HG03432 (cell line): Measurements from ENCODE around the gene SLC2A3.
"Not testable (repeated sequence)": the region's sequence is repeated elsewhere in the genome, so short reads cannot be mapped to it uniquely, and the experiment has no call there.

ENCODE experiments used
- ATAC-seq: cut with Tn5 transposase; IDR thresholded peaks from one replicate; pipeline ENCODE4 v1.9.1; 2021; ENCODE audit warnings: mild to moderate bottlenecking, moderate library complexity; ENCODE audit not compliant: unreplicated experiment

SLC2A3 gene

GRCh38 chr12:7935590-7936581 is at the start of gene SLC2A3:
Gene SLC2A3, minus strand, starts transcription at chr12:7936187. Its CDS starts 153 bp downstream, at chr12:7936034.
- ATAC-seq = peak; percentile 37

- ATAC-seq = no peak
Observed at GRCh38 chr12:7984900-7985299, 48.9 kb upstream of the SLC2A3 start.

DNA sequence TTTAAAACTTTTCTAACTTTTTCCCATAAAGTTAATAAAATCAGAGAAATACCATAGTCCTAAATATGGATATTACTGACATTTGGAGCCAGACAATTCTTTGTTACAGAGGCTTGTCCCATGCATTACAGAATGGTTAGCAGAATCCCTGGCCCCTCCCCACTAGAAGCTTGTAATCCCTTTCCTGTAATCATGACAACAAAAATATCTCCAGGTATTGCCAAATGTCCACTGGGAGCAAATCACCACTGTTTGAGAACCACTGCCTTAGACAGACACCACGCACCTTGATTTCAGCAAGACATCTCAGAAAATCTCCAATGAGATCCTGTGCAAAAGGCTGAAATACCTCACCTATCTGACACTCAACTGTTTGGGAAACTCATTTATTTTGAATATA is 47.5 kb upstream of the SLC2A3 start:
- ATAC-seq = not testable (repeated sequence)

GRCh38 chr12:7983019-7983418 is 47.0 kb upstream of the SLC2A3 start:
- ATAC-seq = not testable (repeated sequence)

GRCh38 chr12:7982332-7982735 is 46.3 kb upstream of the SLC2A3 start:
- not testable (repeated sequence) for ATAC-seq

DNA sequence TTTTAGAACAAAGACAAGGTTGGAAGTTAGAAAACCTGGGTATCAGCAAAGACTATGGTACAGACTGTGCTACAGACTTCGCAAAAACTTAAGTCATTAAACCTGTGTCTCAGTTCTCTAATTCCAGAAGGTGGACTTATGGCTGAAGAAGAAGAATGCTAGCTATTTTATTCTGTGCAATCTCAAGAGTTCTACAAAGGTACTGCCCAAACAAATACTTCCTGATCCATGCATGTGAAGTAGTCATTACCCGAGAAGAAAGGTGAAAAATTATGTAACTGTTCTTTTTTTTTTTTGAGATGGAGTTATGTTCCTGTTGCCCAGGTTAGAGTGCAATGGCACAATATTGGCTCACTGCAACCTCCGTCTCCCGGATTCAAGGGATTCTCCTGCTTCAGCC is 45.5 kb upstream of the SLC2A3 start:
- no peak for ATAC-seq

- ATAC-seq = peak; percentile 76
Observed at GRCh38 chr12:7977351-7978124, 41.6 kb upstream of the SLC2A3 start.

DNA sequence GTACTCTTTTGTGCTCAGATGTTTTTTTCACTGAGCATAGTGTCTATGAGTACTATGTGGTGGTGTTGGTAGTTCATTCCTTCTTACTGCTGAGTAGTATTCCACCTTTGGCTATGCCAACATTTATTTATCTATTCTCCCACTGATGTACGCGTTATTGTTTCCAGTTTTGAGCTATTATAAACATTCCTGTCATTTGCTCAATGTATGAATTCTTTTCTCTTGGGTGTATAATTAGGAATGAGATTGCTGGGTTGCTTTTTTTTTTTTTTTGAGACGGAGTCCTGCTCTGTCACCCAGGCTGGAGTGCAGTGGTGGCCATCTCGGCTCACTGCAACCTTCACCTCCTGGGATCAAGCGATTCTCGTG is 37.5 kb upstream of the SLC2A3 start:
- ATAC-seq = no peak

DNA sequence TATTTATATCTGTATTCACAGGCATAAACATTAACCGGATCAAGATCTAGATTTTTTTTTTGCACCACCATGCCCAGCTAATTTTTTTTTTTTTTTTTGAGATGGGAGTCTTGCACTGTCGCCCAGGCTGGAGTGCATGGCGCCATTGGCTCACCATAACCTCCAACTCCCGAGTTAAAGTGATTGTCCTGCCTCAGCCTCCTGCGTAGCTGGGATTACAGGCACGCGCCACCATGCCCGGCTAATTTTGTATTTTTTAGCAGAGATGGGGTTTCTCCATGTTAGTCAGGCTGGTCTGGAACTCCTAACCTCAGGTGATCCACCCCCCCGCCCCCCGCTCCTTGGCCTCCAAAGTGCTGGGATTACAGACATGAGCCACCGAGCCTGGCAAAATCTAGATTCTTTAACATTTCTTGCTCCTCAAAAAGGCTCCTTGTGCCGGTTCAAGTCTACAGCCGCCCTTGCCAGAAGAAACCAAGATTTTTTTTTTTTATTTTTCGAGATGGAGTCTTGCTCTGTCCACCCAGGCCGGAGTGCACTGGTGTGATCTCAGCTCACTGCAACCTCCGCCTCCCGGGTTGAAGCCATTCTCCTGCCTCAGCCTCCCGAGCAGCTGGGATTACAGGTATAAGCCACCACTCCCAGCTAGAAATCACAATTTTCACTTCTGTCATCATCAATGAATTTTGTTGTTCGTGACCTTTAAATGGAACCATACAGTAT is 36.9 kb upstream of the SLC2A3 start:
- ATAC-seq = no peak

DNA sequence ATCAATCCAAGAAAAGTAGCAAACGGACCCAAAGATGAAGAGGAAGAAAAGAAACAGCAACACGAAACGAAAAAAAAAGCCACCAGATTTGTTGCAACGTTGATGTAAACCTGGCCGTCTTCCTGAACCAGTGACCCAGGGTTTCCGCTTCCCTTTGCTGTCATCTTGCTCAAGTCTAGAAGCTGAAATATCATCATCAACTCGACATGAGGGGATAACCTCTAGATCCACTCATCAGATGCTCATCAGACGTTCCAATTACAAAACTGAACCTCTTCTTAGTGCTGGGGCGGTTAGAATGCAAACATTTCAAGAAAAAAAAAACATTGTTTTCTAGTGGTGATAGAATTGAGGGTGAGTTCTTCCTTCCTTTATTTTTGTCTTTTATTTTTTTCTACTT is 36.3 kb upstream of the SLC2A3 start:
- ATAC-seq = not testable (repeated sequence)

DNA sequence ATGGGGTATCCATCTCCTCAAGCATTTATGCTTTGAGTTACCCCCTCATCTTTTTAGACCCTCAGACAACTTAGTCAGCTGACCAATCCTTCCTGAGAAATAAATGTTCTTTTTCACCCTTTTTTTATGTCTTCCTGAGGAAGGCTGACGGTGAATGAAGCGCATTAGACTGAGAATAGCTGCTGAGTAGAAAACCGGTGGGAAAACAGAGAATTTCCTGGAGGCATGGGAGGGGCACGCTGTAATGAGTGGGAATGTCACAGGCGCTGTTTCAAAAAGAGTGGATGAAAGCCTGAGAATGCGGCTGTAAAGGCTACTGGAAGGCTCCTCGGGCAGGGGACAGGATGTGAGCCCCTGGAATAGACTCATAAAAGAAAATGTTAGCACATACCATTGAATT is 35.8 kb upstream of the SLC2A3 start:
- not testable (repeated sequence) for ATAC-seq

DNA sequence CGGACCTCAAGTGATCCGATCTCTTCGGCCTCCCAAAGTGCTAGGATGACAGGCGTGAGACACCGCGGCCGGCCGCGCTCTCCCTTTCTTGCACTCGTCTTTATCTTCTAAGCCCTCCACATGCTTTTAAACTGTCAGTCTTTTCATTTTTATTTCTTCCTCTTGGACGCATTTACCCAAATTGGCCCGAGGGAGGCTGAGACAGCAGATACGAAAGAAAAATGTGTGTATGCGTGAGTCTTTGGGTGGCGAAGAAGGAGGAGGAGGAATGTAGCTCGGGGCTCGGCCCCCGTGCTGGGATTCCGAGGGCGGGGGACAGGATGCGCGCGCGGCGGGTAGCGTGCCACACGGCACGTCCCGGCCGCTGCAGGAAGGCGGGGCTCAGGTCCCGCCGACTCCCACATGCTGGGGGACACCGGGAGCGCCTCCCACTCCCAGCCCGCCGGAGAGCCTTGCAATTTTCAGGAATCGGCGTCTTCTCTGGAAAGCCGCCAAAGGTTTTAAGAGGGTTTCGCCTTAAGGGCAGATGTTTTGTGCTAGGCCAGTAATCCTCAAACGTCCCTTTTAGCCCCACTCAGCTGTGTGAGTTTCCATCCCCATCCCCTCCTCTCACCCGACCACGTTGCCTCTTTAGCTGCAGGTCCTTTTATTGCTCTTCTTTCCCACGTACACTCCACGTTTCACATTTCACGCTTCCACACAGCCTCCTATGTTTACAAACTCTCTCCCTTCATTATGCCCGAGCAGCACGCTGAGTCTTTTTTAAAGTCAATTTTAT is 34.7 kb upstream of the SLC2A3 start:
- peak; percentile 91 for ATAC-seq

GRCh38 chr12:7966563-7966962 is 30.6 kb upstream of the SLC2A3 start:
- ATAC-seq = no peak

DNA sequence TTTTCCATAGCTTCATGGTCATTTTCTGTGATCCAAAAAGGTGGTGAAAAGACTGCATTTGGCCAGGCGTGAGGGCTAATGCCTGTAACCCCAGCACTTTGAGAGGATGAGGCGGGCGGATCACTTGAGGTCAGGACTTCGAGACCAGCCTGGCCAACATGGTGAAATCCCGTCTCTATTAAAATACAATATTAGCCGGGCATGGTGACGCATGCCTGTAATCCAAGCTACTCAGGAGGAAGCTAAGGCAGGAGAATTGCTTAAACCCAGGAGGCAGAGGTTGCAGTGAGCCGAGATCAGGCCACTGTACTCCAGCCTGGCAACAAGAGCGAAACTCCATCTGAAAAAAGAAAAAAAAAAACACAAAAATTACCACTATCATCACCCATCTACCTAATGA is 28.7 kb upstream of the SLC2A3 start:
- not testable (repeated sequence) for ATAC-seq

DNA sequence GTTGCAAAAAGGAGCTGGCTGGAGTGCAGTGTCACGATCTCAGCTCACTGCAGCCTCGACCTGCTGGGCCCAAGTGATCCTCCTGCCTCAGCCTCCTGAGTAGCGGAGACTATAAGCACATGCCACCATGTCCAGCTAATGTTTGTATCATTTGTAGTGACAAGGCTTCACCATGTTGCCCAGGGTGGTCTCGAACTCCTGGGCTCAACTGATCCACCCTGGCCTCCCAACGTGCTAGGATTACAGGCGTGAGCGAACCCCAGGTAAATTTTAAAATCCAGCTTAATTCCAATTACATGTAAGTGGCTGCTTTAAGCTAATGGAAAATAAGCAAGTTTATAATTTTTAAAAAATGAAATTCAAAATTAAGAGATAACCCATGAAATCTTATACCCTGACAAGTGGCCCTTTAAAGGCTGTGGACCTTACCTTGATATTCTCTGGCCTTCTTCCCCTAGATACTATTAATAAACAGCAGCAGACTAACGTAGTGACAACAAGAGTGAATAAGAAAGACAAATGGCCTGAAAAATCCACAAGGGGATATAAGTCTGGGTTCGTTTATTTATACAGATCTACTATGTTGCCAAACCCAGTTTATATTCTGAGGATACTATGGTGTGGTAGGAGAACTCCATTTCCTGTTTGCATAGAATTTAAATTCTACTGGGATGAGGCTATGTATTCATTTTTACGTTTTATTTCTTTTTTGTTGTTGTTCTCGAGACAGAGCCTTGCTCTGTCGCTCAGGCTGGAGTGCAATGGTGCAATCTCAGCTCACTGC is 25.6 kb upstream of the SLC2A3 start:
- no peak for ATAC-seq

DNA sequence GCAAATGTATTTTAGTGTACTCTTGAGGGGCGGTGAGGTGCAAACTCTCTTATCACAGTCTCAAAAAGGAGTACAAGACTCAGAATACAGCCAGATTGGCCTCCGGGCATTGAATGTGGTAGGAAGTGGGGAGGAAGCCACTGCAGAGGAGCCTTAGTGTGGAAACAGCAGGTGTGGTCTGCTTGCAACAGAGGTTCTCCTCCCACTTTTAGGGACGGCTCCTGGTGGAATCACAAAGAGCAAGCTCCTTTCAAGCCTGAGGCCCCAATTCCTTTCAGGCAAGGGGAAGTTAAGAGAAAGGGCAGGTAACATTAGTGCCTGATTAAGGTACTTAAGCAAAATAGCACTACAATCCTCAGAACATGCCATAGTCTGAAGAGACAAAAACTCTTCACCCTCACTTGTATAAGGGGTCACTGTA is 23.7 kb upstream of the SLC2A3 start:
- peak; percentile 44 for ATAC-seq

DNA sequence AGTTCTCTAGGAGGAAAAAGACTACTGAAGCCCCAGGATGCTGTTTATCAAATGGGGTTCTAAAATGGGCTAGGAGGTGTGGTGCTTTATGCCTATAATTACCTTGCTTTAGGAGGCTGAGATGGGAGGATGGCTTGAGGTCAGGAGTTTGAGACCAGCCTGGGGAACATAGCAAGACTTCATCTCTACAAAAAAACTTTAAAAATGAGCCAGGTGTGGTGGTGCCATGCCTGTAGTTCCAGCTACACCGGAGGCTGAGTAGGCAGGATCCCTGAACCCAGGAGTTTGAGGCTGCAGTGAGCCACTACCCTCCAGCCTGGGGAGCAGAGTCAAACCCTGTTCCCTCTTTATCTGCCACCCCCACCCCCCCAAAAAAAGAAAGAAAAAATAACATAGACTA is 23.3 kb upstream of the SLC2A3 start:
- ATAC-seq = no peak

DNA sequence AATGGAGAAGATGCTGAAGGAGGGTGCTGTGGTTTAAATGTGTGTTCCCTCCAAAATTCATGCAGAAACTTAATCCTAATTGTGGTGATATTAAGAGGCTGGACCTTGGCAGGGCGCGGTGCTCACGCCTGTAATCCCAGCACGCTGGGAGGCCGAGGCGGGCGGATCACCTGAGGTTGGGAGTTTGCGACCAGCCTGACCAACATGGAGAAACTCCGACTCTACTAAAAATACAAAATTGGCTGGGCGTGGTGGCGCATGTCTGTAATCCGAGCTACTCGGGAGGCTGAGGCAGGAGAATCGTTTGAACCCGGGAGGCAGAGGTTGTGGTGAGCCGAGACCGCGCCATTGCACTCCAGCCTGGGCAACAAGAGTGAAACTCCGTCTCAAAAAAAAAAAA is 18.9 kb upstream of the SLC2A3 start:
- ATAC-seq = not testable (repeated sequence)

DNA sequence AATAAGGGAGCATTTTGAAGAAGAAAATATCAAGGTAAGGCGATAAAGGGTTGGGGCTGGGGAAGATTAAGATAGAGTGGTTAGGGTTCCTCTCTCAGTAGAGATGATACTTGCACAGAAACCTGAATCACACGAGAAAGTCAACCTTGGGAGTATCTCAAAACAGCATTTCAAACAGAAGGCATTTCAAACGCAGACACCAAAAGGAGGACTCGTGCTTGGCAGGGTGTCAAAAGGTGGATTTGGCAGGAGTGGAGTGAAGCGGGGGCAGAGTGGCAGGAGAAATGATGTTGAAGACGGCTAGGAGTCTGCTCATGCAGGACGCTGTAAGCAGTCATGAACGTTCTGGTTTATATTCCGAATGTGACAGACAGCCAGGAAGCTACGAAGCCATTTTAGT is 18.4 kb upstream of the SLC2A3 start:
- not testable (repeated sequence) for ATAC-seq

GRCh38 chr12:7953912-7954311 is 17.9 kb upstream of the SLC2A3 start:
- not testable (repeated sequence) for ATAC-seq
